AG09319 (cell line): Measurements from ENCODE around the gene MEGF8.
A peak's percentile ranks its signal among the peaks of the same experiment; 100 is the strongest.

ENCODE experiments used
- DNase-seq: peaks from one replicate; pipeline ENCODE4 v3.0.0-alpha.2; 2010; ENCODE audit warnings: low read depth; ENCODE audit errors: extremely low read depth
- CTCF ChIP-seq: IDR thresholded peaks from 2 replicates; pipeline ENCODE4 v1.5.1; 2011; ENCODE audit warnings: low read depth, mild to moderate bottlenecking, inconsistent platforms, low read length, moderate library complexity

Gene MEGF8

GRCh38 chr19:42325308-42325895, at the start of gene MEGF8:
Gene MEGF8 (plus strand): TSS chr19:42325635. CDS start chr19:42326244, 609 bp downstream.
- TF ChIP-seq CTCF: peak; percentile 96
- DNase-seq: peak; percentile 97

- TF ChIP-seq CTCF: no peak
Observed at GRCh38 chr19:42276284-42276683, 49.2 kb upstream of the MEGF8 start.

GRCh38 chr19:42276821-42277220, 48.6 kb upstream of the MEGF8 start:
- TF ChIP-seq CTCF: no peak
- no peak for DNase-seq

More at GRCh38 chr19:42276284-42276683, 49.2 kb upstream of the MEGF8 start:
- no peak for DNase-seq

- TF ChIP-seq CTCF: no peak
- DNase-seq: no peak
Observed at GRCh38 chr19:42277821-42278451, 47.5 kb upstream of the MEGF8 start.

- no peak for TF ChIP-seq CTCF
- DNase-seq: no peak
Observed at GRCh38 chr19:42278452-42279154, 46.8 kb upstream of the MEGF8 start.

- TF ChIP-seq CTCF: no peak
- no peak for DNase-seq
Observed at GRCh38 chr19:42279155-42279901, 46.1 kb upstream of the MEGF8 start.
